Activated CD4-positive, alpha-beta memory T cell treated with anti-CD3 and anti-CD28 coated beads for 36 hours (primary cell): ENCODE measurements around the gene MTHFSD. TPM values are rescaled to one million over a fixed set of nuclear protein-coding genes. Genes with fewer than 3 reads are reported as not detected.

Source experiments
- CTCF ChIA-PET: fragments of 350-600 bp; sonication (Branson Sonifier 250); formaldehyde crosslinking; loops from one replicate; lab custom pipeline; 2021; ENCODE audit warnings: antibody characterized with exemption, inconsistent platforms; lab: Charles Lee
- POLR2A ChIA-PET: fragments of 350-600 bp; sonication (Branson Sonifier 250); formaldehyde crosslinking; loops from one replicate; lab custom pipeline; 2021; ENCODE audit warnings: antibody characterized with exemption; lab: Charles Lee
- DNase-seq: peaks from one replicate; pipeline ENCODE4 v3.0.0-alpha.2; 2020
- H3K27ac Mint-ChIP-seq: one replicate; pipeline ENCODE4 v1.8.0; 2021; ENCODE audit warnings: mixed read lengths
- H3K27me3 Mint-ChIP-seq: one replicate; pipeline ENCODE4 v1.8.0; 2021; ENCODE audit warnings: mixed read lengths
- H3K36me3 Mint-ChIP-seq: one replicate; pipeline ENCODE4 v1.8.0; 2021; ENCODE audit warnings: mixed read lengths
- H3K4me1 Mint-ChIP-seq: one replicate; pipeline ENCODE4 v1.8.0; 2021; ENCODE audit warnings: low read depth, mixed read lengths
- H3K4me3 Mint-ChIP-seq: one replicate; pipeline ENCODE4 v1.8.0; 2021; ENCODE audit warnings: mild to moderate bottlenecking, mixed read lengths
- H3K9me3 Mint-ChIP-seq: one replicate; pipeline ENCODE4 v1.8.0; 2021; ENCODE audit warnings: mixed read lengths
- intact Hi-C: fragments of 100-400 bp; cut with micrococcal nuclease; formaldehyde crosslinking; loops from one replicate; pipeline ENCODE4 v1.15.1; 2023
- total RNA-seq, 2 experiments: library from RNA; stranded (reverse); gene quantifications; one replicate each; pipeline ENCODE4 v1.2.3, GENCODE V29; 2021

The MTHFSD gene
- total RNA-seq, 2 experiments from 2014 or later = 17.9 to 19.0 TPM

DNA sequence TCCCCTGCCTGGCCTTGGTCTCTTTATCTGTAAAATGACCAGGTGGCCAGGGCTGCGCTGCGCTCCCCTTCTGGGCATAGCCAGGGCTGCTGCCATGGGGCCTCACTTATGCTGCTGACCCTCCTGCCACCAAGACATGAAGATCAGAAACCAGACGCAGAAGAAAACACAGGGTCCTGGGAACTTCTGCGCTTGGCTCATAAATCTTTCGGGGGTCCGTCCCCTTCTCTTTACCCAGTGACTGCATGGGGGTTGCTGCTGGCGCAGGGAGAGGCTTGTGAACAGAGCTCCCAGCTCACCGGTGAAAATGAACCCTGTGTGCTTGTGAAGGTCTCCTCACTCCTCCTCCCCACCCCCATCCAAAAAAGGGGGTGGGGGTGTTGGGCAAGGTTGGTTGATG lies 17.6 kb upstream of the MTHFSD start:
- Mint-ChIP-seq H3K4me3 (no peak overlapping the region), H3K27me3 (peaks cover 64% of the 10 kb centered on the region), H3K27ac (no peak overlapping the region), H3K4me1 (peaks cover 14% of the 10 kb centered on the region), H3K36me3 (no peaks in the 10 kb centered on the region), H3K9me3 (no peaks in the 10 kb centered on the region)
- DNase-seq = no peak
- ChIA-PET CTCF (no interaction called here), POLR2A (no interaction called here)
- intact Hi-C loops = no loop called here

- ChIA-PET CTCF (interaction anchor here (1.0 kb wide), 1 partner anchor 490 kb away, joined by 3 read pairs; no protein-coding TSS in a partner anchor), POLR2A (no interaction called here)
- peaks cover 11% of the 10 kb centered on the region for H3K4me1 Mint-ChIP-seq
- H3K4me3 Mint-ChIP-seq = no peak overlapping the region
- DNase-seq = no peak
- H3K36me3 Mint-ChIP-seq = no peaks in the 10 kb centered on the region
- H3K9me3 Mint-ChIP-seq = no peaks in the 10 kb centered on the region
- H3K27me3 Mint-ChIP-seq = peaks cover 61% of the 10 kb centered on the region
- H3K27ac Mint-ChIP-seq = no peak overlapping the region
- intact Hi-C loops = no loop called here
Measured at GRCh38 chr16:86572041-86572521, 17.0 kb upstream of the MTHFSD start.

DNA sequence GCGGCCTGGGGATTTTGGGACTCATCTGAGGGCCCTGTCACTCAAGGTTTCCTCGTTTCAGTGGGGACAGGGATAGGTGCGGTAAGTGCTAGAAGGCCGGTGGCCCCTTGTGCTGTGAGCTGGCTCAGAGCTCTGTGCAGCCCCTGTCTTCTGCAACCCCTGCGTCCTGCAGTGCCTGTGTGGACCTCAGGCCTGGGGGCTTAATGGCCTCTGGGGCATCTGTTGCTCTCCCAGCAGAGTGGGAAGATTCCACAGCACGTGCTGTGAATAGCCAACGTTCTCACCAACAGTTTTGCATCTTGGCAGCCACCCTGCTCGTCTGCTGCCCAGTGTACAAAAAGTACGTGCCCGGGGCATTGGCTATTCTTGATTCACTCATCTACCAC lies 16.5 kb upstream of the MTHFSD start:
- intact Hi-C loops = no loop called here
- Mint-ChIP-seq H3K27ac (no peak overlapping the region), H3K9me3 (no peaks in the 10 kb centered on the region), H3K4me3 (no peak overlapping the region), H3K27me3 (peaks cover 59% of the 10 kb centered on the region), H3K36me3 (no peaks in the 10 kb centered on the region), H3K4me1 (peaks cover 8% of the 10 kb centered on the region)
- DNase-seq = no peak
- POLR2A ChIA-PET = no interaction called here
- CTCF ChIA-PET = interaction anchor here (1.0 to 1.4 kb wide), 2 partner anchors 302 to 491 kb away, joined by 3 to 4 read pairs; no protein-coding TSS in a partner anchor

DNA sequence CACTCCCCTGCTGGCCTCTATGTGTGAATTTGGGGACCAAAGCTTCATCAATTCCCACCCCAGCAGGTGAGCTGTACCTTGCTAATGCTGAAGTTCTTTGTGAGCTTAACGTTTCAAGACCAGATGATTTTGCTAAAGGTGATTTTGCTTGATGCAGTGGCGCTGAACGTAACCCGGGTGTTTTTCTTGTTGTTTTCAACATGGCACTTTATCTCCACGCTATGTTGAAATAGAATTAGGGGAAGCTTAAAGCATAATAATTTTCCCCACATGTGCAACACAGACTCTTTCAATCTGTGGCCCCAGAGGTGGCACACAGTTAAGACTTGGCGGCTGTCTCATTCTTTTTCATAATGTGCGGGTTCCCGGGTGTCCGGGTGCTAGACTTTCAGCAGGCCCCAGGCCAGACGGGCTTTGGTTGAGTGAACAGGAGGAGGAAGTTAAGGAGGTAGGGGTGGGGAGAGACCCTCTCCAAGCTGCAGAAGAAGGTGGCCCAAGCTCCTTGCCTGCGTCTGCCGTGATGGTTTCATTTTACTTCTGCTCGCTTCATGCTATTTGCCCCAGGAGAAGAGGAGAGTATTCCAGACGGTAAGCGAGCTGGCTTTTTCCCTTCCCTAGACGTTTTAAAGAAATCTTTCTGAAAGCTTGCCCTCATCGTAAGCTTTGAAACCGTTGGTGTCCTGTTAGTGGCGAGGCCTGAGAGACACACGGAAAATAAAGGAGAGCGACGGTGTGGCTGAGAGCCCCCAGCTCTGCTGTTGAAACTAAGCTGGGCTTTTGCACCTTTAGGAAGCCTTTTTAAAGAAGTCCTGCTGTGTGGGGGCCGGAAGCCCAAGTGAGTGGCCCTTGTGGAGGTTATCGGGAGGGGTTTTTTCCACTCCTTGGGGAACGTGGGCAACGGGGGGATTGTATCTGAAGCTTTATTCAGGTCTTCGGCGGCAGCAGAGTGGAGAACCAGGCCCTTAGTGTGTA lies 15.8 kb upstream of the MTHFSD start:
- H3K4me3 Mint-ChIP-seq = no peak overlapping the region
- H3K4me1 Mint-ChIP-seq = peaks cover 3% of the 10 kb centered on the region
- CTCF ChIA-PET = interaction anchor here (0.6 to 1.4 kb wide), 4 partner anchors 9 to 491 kb away, joined by 3 to 4 read pairs (median 3); no protein-coding TSS in a partner anchor
- H3K27ac Mint-ChIP-seq = no peak overlapping the region
- POLR2A ChIA-PET = no interaction called here
- no peaks in the 10 kb centered on the region for H3K9me3 Mint-ChIP-seq
- H3K27me3 Mint-ChIP-seq = peaks cover 57% of the 10 kb centered on the region
- intact Hi-C loops = no loop called here
- no peaks in the 10 kb centered on the region for H3K36me3 Mint-ChIP-seq
- no peak for DNase-seq

DNA sequence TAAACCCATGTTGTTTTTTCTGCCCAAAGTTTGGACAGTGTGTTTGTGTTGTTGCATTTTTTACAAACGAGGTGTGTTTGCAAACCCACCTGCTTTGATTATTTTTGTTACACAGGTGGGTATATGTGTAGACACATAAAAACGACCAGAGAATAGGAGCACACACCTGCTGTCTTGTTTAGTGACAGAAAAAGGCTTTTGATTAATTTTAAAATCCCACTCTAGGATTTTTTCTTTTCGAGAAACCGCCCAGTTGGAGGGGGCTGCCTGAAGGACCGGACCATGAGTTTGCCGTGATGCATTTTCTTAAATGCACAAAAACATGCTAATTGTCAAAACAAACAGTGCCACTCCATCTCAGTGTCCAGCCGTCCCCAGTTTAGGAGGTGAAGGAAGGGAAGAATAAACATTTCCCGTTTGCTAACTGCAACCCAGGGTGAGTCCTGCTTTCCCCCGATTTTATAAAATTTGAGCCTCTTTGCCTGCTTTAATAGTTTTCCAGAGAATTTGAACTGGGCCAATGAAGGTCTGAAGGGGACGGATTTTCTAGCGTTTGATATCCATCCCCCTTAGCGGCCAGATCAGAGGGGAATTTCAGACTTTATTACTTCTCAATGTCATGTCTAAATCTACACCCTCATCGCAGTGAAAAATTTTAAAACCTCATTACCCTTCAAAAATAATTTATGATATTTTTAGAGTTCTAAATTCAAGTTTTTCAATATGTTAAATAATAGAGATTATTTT lies 14.8 kb upstream of the MTHFSD start:
- no peak overlapping the region for H3K27ac Mint-ChIP-seq
- H3K4me3 Mint-ChIP-seq = no peak overlapping the region
- H3K27me3 Mint-ChIP-seq = peaks cover 64% of the 10 kb centered on the region
- POLR2A ChIA-PET = no interaction called here
- no peaks in the 10 kb centered on the region for H3K9me3 Mint-ChIP-seq
- peaks cover 3% of the 10 kb centered on the region for H3K4me1 Mint-ChIP-seq
- no peaks in the 10 kb centered on the region for H3K36me3 Mint-ChIP-seq
- no peak for DNase-seq
- CTCF ChIA-PET = interaction anchor here (1.1 to 1.4 kb wide), 2 partner anchors 8 to 304 kb away, joined by 3 to 4 read pairs; no protein-coding TSS in a partner anchor
- intact Hi-C loops = loop anchor here (5.0 to 10.0 kb wide), 2 partner anchors 63 to 1065 kb away; no protein-coding TSS in a partner anchor

DNA sequence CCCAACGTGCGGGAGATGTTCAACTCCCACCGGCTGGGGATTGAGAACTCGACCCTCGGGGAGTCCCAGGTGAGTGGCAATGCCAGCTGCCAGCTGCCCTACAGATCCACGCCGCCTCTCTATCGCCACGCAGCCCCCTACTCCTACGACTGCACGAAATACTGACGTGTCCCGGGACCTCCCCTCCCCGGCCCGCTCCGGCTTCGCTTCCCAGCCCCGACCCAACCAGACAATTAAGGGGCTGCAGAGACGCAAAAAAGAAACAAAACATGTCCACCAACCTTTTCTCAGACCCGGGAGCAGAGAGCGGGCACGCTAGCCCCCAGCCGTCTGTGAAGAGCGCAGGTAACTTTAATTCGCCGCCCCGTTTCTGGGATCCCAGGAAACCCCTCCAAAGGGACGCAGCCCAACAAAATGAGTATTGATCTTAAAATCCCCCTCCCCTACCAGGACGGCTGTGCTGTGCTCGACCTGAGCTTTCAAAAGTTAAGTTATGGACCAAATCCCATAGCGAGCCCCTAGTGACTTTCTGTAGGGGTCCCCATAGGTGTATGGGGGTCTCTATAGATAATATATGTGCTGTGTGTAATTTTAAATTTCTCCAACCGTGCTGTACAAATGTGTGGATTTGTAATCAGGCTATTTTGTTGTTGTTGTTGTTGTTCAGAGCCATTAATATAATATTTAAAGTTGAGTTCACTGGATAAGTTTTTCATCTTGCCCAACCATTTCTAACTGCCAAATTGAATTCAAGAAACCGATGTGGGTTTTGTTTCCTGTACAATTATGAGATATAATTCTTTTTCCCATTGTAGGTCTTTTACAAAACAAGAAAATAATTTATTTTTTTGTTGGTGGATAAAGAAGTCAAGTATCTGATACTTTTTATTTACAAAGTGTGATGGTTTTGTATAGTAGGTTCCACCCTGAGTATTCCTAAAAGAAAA lies 13.9 kb upstream of the MTHFSD start:
- H3K36me3 Mint-ChIP-seq = no peaks in the 10 kb centered on the region
- H3K4me1 Mint-ChIP-seq = peaks cover 5% of the 10 kb centered on the region
- intact Hi-C loops = loop anchor here (5.0 to 10.0 kb wide), 2 partner anchors 62 to 1066 kb away; no protein-coding TSS in a partner anchor
- H3K27ac Mint-ChIP-seq = no peak overlapping the region
- ChIA-PET CTCF (no interaction called here), POLR2A (no interaction called here)
- no peak overlapping the region for H3K4me3 Mint-ChIP-seq
- H3K9me3 Mint-ChIP-seq = no peaks in the 10 kb centered on the region
- DNase-seq = no peak
- H3K27me3 Mint-ChIP-seq = peaks cover 65% of the 10 kb centered on the region

DNA sequence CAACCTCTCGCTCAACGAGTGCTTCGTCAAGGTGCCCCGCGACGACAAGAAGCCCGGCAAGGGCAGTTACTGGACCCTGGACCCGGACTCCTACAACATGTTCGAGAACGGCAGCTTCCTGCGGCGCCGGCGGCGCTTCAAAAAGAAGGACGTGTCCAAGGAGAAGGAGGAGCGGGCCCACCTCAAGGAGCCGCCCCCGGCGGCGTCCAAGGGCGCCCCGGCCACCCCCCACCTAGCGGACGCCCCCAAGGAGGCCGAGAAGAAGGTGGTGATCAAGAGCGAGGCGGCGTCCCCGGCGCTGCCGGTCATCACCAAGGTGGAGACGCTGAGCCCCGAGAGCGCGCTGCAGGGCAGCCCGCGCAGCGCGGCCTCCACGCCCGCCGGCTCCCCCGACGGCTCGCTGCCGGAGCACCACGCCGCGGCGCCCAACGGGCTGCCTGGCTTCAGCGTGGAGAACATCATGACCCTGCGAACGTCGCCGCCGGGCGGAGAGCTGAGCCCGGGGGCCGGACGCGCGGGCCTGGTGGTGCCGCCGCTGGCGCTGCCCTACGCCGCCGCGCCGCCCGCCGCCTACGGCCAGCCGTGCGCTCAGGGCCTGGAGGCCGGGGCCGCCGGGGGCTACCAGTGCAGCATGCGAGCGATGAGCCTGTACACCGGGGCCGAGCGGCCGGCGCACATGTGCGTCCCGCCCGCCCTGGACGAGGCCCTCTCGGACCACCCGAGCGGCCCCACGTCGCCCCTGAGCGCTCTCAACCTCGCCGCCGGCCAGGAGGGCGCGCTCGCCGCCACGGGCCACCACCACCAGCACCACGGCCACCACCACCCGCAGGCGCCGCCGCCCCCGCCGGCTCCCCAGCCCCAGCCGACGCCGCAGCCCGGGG lies 12.9 kb upstream of the MTHFSD start:
- no peak for DNase-seq
- H3K27me3 Mint-ChIP-seq = peaks cover 65% of the 10 kb centered on the region
- intact Hi-C loops = loop anchor here (5.0 to 10.0 kb wide), 2 partner anchors 61 to 1067 kb away; no protein-coding TSS in a partner anchor
- no peak overlapping the region for H3K4me3 Mint-ChIP-seq
- no peaks in the 10 kb centered on the region for H3K36me3 Mint-ChIP-seq
- ChIA-PET POLR2A (no interaction called here), CTCF (no interaction called here)
- peaks cover 11% of the 10 kb centered on the region for H3K4me1 Mint-ChIP-seq
- no peak overlapping the region for H3K27ac Mint-ChIP-seq
- H3K9me3 Mint-ChIP-seq = no peaks in the 10 kb centered on the region

- no peak for DNase-seq
- Mint-ChIP-seq H3K4me1 (peaks cover 11% of the 10 kb centered on the region), H3K36me3 (no peaks in the 10 kb centered on the region), H3K4me3 (no peak overlapping the region), H3K27ac (no peak overlapping the region), H3K9me3 (no peaks in the 10 kb centered on the region), H3K27me3 (peaks cover 61% of the 10 kb centered on the region)
- ChIA-PET CTCF (no interaction called here), POLR2A (no interaction called here)
- intact Hi-C loops = loop anchor here (5.0 to 10.0 kb wide), 2 partner anchors 60 to 1068 kb away; no protein-coding TSS in a partner anchor
Measured at GRCh38 chr16:86566966-86567700, 12.1 kb upstream of the MTHFSD start.

- Mint-ChIP-seq H3K27ac (no peak within 1 kb of the TSS), H3K36me3 (no peaks in the 10 kb centered on the region), H3K4me1 (peaks cover 11% of the 10 kb centered on the region), H3K4me3 (no peak within 1 kb of the TSS), H3K27me3 (peaks cover 59% of the 10 kb centered on the region), H3K9me3 (no peaks in the 10 kb centered on the region)
- intact Hi-C loops = loop anchor here (5.0 to 10.0 kb wide), 2 partner anchors 59 to 1068 kb away; no protein-coding TSS in a partner anchor
- ChIA-PET POLR2A (no interaction called here), CTCF (no interaction called here)
- peak; percentile 58 for DNase-seq
Measured at GRCh38 chr16:86566601-86566965, 11.5 kb upstream of the MTHFSD start, which contains the start of gene FOXC2. FOXC2 (plus strand) TSS chr16:86566829; CDS start chr16:86567336, 507 bp downstream.
